ENCODE data around the gene TCF12.

DNA sequence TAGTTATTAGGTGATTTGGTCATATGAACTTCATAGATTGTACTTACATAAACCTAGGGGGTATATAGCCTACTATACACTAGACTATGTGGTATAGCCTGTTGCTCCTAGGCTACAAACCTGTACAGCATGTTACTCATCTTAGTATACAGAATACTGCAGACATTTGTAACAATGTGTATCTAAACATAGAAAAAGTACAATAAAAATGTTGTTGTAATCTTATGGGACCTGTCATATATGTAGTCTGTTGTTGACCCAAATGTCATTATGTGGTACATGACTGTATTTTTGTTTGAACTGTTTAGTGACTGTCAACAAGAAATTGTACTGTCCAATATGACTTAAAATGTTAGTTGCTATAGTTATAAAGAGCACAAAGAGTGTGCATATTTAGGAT, 69.8 kb downstream of the TCF12 start:
- TF ChIP-seq CTCF (IDR thresholded peaks at IDR 0.05) (no peak), POLR2A (IDR thresholded peaks at IDR 0.05) (no peak)
